ENCODE data around the gene MACROD2. TPM values are rescaled to one million over a fixed set of nuclear protein-coding genes. Genes with fewer than 3 reads are reported as not detected.

MACROD2 gene
- total and polyA plus RNA-seq, 11 donors, result 0.54 to 5.4 (median 2.4) TPM

DNA sequence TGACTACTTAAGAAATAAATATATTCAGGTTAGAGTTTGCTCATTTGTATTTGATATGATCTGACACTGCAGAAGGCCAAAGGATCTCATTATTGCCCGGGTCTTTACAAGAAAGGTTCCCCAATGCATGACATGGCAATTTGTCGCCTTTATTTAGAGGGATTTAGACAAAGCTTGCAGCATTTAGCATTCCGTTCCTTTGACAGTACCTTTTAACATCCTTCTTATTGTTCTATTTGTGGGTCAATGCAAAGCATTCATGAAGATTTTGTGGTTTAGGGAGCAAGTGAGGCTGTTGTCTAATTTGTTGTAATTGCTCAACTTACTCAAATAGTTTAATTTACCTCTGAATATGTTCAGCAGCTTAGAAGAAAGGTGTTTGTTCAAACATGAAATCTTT, 572.9 kb downstream of the MACROD2 start:
- no peak for ATAC-seq
- H3K36me3 ChIP-seq, result no peaks in the 10 kb centered on the region
- WGBS, 4 donors, result 80 to 89% (median 83%) methylated on average over 3 of the region's 3 CpGs
- H3K4me1 ChIP-seq, result no peaks in the 10 kb centered on the region
- no peak for TF ChIP-seq CTCF (IDR thresholded peaks at IDR 0.05)
- TF ChIP-seq POLR2A (IDR thresholded peaks at IDR 0.05), result no peak
- no peaks in the 10 kb centered on the region for H3K27me3 ChIP-seq
- DNase-seq, result no peak
- H3K27ac ChIP-seq, result no peak overlapping the region
- peaks cover 0 to 19% (median 0%) of the 10 kb centered on the region in 12 donors for H3K9me3 ChIP-seq
- no peak overlapping the region for H3K4me3 ChIP-seq
- intact Hi-C loops (cut with DNase I), result no loop called here

DNA sequence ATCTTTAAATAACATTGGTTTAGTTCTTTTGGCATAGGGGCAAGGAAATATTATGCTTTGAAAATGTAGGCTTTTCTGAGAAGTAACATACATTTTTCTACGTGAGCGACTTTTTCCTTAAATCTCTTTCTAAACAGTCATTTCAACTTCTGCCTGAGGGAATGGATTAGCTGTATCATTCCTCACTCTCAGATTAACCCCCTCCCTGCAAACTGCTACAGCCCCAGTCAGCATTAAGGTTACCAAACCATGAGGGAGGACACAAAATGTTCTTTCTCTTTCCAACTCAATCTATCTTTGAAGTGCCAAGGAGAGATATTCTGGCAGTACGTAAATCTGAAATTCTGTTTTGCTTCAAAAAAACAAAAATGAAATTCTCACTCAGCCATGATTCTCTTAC, 573.4 kb downstream of the MACROD2 start:
- H3K27ac ChIP-seq, result no peak overlapping the region
- no peaks in the 10 kb centered on the region for H3K36me3 ChIP-seq
- no peak for DNase-seq
- H3K4me1 ChIP-seq, result no peaks in the 10 kb centered on the region
- ATAC-seq, result no peak
- no peak for TF ChIP-seq POLR2A (IDR thresholded peaks at IDR 0.05)
- H3K9me3 ChIP-seq, result peaks cover 0 to 19% (median 0%) of the 10 kb centered on the region in 12 donors
- intact Hi-C loops (cut with DNase I), result no loop called here
- no peak overlapping the region for H3K4me3 ChIP-seq
- WGBS, 4 donors, result 77 to 84% (median 79%) methylated on average over 3 of the region's 3 CpGs
- no peaks in the 10 kb centered on the region for H3K27me3 ChIP-seq

- Histone ChIP-seq H3K36me3 (no peaks in the 10 kb centered on the region), H3K27ac (no peak overlapping the region), H3K4me3 (no peak overlapping the region), H3K4me1 (no peaks in the 10 kb centered on the region), H3K27me3 (no peaks in the 10 kb centered on the region), H3K9me3 (peaks cover 0 to 12% (median 0%) of the 10 kb centered on the region in 12 donors)
- DNase-seq (no peak), ATAC-seq (no peak)
- no peak for TF ChIP-seq POLR2A (IDR thresholded peaks at IDR 0.05)
- TF ChIP-seq CTCF (IDR thresholded peaks at IDR 0.05), result no peak
- intact Hi-C loops (cut with DNase I), result no loop called here
- 68 to 86% (median 71%) methylated on average over 2 of the region's 2 CpGs for WGBS, 4 donors
Observed at GRCh38 chr20:14569641-14570040, 574.3 kb downstream of the MACROD2 start.

DNA sequence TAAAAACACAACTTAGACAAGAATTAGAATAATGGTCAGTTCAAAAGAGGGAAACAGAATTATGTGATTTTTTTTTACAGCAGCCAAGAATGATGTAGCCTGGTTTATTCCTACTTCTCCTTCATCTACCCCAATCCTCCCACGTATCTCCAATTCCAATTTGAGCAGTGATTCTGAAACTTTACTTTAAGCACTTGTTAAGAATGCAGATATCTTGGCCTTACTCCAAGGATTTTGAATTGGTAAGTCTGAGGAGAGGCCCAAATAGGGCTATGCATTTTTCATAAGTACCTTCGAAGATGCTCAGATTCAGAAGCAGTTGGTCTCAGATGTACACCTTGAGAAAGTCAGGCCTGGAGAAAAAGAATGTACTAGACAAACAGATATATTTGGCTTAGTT, 575.5 kb downstream of the MACROD2 start:
- Histone ChIP-seq H3K27me3 (no peaks in the 10 kb centered on the region), H3K9me3 (peaks cover 0 to 7% (median 0%) of the 10 kb centered on the region in 12 donors), H3K27ac (no peak overlapping the region), H3K4me1 (no peaks in the 10 kb centered on the region), H3K4me3 (no peak overlapping the region), H3K36me3 (no peaks in the 10 kb centered on the region)
- DNase-seq, result no peak
- TF ChIP-seq POLR2A (IDR thresholded peaks at IDR 0.05) (no peak), CTCF (IDR thresholded peaks at IDR 0.05) (no peak)
- intact Hi-C loops (cut with DNase I), result no loop called here
- no peak for ATAC-seq
- WGBS, 4 donors, result 51 to 62% (median 56%) methylated on average over 2 of the region's 2 CpGs

DNA sequence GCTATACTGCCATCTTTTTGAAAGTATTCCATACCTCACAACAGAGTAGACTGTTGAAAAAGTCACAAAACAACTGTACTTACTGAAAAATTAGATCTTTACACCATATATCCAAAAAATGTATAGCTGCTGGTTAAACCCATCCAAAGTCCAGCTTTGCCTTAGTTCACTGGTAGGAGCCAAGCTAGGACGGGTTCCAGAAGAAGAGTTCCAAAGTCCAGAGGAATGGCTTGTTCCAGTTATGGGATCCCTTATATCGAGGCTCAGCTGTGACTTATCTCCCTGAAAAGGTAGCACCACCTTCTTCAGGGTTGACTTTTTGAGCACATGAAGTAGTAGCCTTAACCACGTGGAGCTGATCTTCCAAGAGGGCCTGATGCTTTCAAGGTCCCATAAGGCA, 578.4 kb downstream of the MACROD2 start:
- H3K27me3 ChIP-seq, result no peaks in the 10 kb centered on the region
- no peak for ATAC-seq
- H3K27ac ChIP-seq, result no peak overlapping the region
- H3K4me1 ChIP-seq, result no peaks in the 10 kb centered on the region
- H3K9me3 ChIP-seq, result peaks cover 0 to 4% (median 0%) of the 10 kb centered on the region in 12 donors
- 67 to 81% (median 74%) methylated on average over 3 of the region's 3 CpGs for WGBS, 4 donors
- TF ChIP-seq CTCF (IDR thresholded peaks at IDR 0.05) (no peak), POLR2A (IDR thresholded peaks at IDR 0.05) (no peak)
- DNase-seq, result no peak
- no peak overlapping the region for H3K4me3 ChIP-seq
- intact Hi-C loops (cut with DNase I), result no loop called here
- H3K36me3 ChIP-seq, result no peaks in the 10 kb centered on the region
